Neural cell (in vitro differentiated cells): ENCODE measurements around the gene KRTAP4-7. TPM values are rescaled to one million over a fixed set of nuclear protein-coding genes. Genes with fewer than 3 reads are reported as not detected.

Experiments
- H2AFZ ChIP-seq: fragments of 200-600, 300-800 bp; sonication (generic), shearing (Covaris generic); 2 replicates; pipeline ENCODE4 v1.6.0; 2014; ENCODE audit warnings: low read depth, mild to moderate bottlenecking, antibody characterized with exemption, low read length, moderate library complexity
- H3F3A ChIP-seq: fragments of 200-600 bp; shearing (Covaris generic); 2 replicates; pipeline ENCODE4 v1.6.1; 2016; ENCODE audit warnings: mild to moderate bottlenecking, moderate library complexity, mixed read lengths, antibody characterized with exemption, low read length; ENCODE audit not compliant: insufficient read depth, poor library complexity, severe bottlenecking
- H3K27ac ChIP-seq: fragments of 200-600, 300-800 bp; sonication (generic), shearing (Covaris generic); 2 replicates; pipeline ENCODE4 v1.5.1; 2014; ENCODE audit warnings: mild to moderate bottlenecking, low read length, moderate library complexity
- H3K27me3 ChIP-seq: fragments of 300-800, 200-600 bp; sonication (generic), shearing (Covaris generic); 2 replicates; pipeline ENCODE4 v1.6.0; 2014; ENCODE audit warnings: mild to moderate bottlenecking, low read depth, low read length, moderate library complexity; ENCODE audit not compliant: insufficient read depth
- H3K36me3 ChIP-seq: fragments of 300-800, 200-600 bp; sonication (generic), shearing (Covaris generic); 2 replicates; pipeline ENCODE4 v1.5.1; 2014; ENCODE audit warnings: mild to moderate bottlenecking, antibody characterized with exemption, low read length, moderate library complexity; ENCODE audit not compliant: insufficient read depth
- H3K4me2 ChIP-seq: fragments of 300-800, 200-600 bp; sonication (generic), shearing (Covaris generic); 2 replicates; pipeline ENCODE4 v1.6.0; 2014; ENCODE audit warnings: mild to moderate bottlenecking, low read length
- H3K4me3 ChIP-seq: fragments of 300-800, 200-600 bp; sonication (generic), shearing (Covaris generic); 2 replicates; pipeline ENCODE4 v1.5.1; 2014; ENCODE audit warnings: mild to moderate bottlenecking, low read length, moderate library complexity
- H3K79me2 ChIP-seq: fragments of 200-600 bp; shearing (Covaris generic); replicated peaks from 2 replicates; pipeline ENCODE4 v1.6.0; 2014; ENCODE audit warnings: mild to moderate bottlenecking, low read length, moderate library complexity; ENCODE audit not compliant: insufficient read depth
- H3K9ac ChIP-seq: fragments of 300-800, 200-600 bp; sonication (generic), shearing (Covaris generic); 2 replicates; pipeline ENCODE4 v1.6.1; 2016; ENCODE audit warnings: mild to moderate bottlenecking, low read length, mixed read lengths
- H3K9me2 ChIP-seq: fragments of 200-600 bp; shearing (Covaris generic); 2 replicates; pipeline ENCODE4 v1.6.1; 2016; ENCODE audit warnings: mild to moderate bottlenecking, low read length, mixed read lengths; ENCODE audit not compliant: insufficient read depth
- H3K9me3 ChIP-seq: fragments of 200-600, 300-800 bp; sonication (generic), shearing (Covaris generic); 2 replicates; pipeline ENCODE4 v1.6.1; 2016; ENCODE audit warnings: mild to moderate bottlenecking, mixed run types, low read length, moderate library complexity, mixed read lengths
- H4K20me1 ChIP-seq: fragments of 200-600 bp; shearing (Covaris generic); 2 replicates; pipeline ENCODE4 v1.6.1; 2016; ENCODE audit warnings: mild to moderate bottlenecking, mixed run types; ENCODE audit not compliant: insufficient read depth
- EP300 ChIP-seq: fragments of 450-650 bp; conservative IDR thresholded peaks from 2 replicates; pipeline ENCODE4 v1.6.1; 2014; ENCODE audit warnings: antibody characterized with exemption, mild to moderate bottlenecking, moderate library complexity; ENCODE audit not compliant: poor library complexity, severe bottlenecking
- EZH2 ChIP-seq: fragments of 200-600, 300-800 bp; shearing (Covaris generic), sonication (generic); IDR thresholded peaks from 2 replicates; pipeline ENCODE4 v1.6.1; 2014; ENCODE audit warnings: antibody characterized with exemption, low read length, borderline replicate concordance, mild to moderate bottlenecking; ENCODE audit not compliant: insufficient read depth, poor library complexity, severe bottlenecking
- MXI1 ChIP-seq: fragments of 450-650 bp; conservative IDR thresholded peaks from 2 replicates; pipeline ENCODE4 v1.6.1; 2014; ENCODE audit warnings: antibody characterized with exemption, mild to moderate bottlenecking; ENCODE audit not compliant: poor library complexity, severe bottlenecking
- POLR2AphosphoS5 ChIP-seq: IDR thresholded peaks from 2 replicates; pipeline ENCODE4 v1.6.1; 2012
- RAD21 ChIP-seq: fragments of 450-650 bp; conservative IDR thresholded peaks from 2 replicates; pipeline ENCODE4 v1.6.1; 2014; ENCODE audit warnings: antibody characterized with exemption, mild to moderate bottlenecking, moderate library complexity
- REST ChIP-seq: IDR thresholded peaks from 2 replicates; pipeline ENCODE4 v1.6.1; 2012; ENCODE audit warnings: borderline replicate concordance
- SMC3 ChIP-seq: fragments of 450-650 bp; conservative IDR thresholded peaks from 2 replicates; pipeline ENCODE4 v1.6.1; 2014; ENCODE audit warnings: antibody characterized with exemption, mild to moderate bottlenecking, moderate library complexity; ENCODE audit not compliant: poor library complexity
- TAF1 ChIP-seq: IDR thresholded peaks from 2 replicates; pipeline ENCODE4 v1.6.1; 2012; ENCODE audit warnings: low read depth
- polyA plus RNA-seq: library from polyadenylated mRNA; depleted of rRNA; stranded (reverse); fragments of >200 nt; gene quantifications from 2 replicates; pipeline ENCODE4 v1.2.3, GENCODE V29; 2014
- TF ChIP-seq, protein P1 (sequence below): fragments of 450-650 bp; IDR thresholded peaks from 2 replicates; pipeline ENCODE4 v1.5.1; 2014; ENCODE audit warnings: antibody characterized with exemption, mild to moderate bottlenecking, moderate library complexity; ENCODE audit not compliant: poor library complexity, severe bottlenecking

Gene KRTAP4-7
- polyA plus RNA-seq, 1 donor from 2014 or later, result not detected

DNA sequence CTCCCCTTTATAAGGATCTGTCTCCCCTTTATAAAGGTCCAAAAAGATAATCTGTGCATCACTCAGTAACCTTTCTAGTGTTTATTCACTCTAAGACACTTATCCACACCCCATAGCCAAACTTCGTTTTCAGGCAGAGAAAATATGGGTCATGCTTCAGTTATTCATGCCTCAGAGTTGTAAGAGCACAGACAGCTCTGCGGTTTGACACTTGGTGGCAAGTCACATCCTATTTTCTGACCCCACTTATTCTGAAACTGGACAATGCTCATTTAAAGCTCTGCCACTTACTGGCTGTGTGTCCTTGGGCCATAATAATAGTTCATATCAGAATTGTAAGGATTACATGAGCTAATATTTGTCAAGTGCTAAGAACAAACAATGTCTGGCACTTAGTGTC lies 34.8 kb upstream of the KRTAP4-7 start:
- Histone ChIP-seq H2AFZ (no peak overlapping the region), H4K20me1 (no peaks in the 10 kb centered on the region), H3K27ac (no peak overlapping the region), H3K79me2 (no peaks in the 10 kb centered on the region), H3K9me2 (no peaks in the 10 kb centered on the region), H3K9ac (no peak overlapping the region), H3K4me2 (no peak overlapping the region), H3F3A (no peaks in the 10 kb centered on the region), H3K27me3 (no peaks in the 10 kb centered on the region), H3K36me3 (no peaks in the 10 kb centered on the region), H3K4me3 (no peak overlapping the region), H3K9me3 (no peaks in the 10 kb centered on the region)
- no peak for TF ChIP-seq MXI1

DNA sequence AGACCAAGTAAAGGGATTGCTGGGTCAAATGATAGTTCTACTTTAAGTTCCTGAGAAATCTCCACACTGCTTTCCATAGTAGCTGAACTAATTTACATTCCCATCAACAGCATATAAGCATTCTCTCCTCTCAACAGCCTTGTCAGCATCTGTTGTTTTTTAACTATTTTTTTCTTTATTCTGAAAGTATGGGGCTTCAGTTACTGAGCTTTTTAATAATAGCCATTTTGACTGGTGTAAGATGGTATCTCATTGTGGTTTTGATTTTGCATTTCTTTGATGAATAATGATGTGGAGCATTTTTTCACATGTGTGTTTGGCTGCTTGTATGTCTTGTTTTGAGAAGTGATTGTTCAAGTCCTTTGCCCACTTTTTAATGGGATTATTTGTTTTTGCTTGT lies 31.4 kb upstream of the KRTAP4-7 start:
- Histone ChIP-seq H3K9me2 (no peaks in the 10 kb centered on the region), H3K9me3 (no peaks in the 10 kb centered on the region), H3F3A (no peaks in the 10 kb centered on the region), H3K27me3 (no peaks in the 10 kb centered on the region), H3K36me3 (no peaks in the 10 kb centered on the region), H2AFZ (no peak overlapping the region), H3K4me3 (no peak overlapping the region), H3K4me2 (no peak overlapping the region), H4K20me1 (no peaks in the 10 kb centered on the region), H3K9ac (no peak overlapping the region), H3K79me2 (no peaks in the 10 kb centered on the region), H3K27ac (no peak overlapping the region)
- TF ChIP-seq RAD21 (no peak), REST (no peak), TAF1 (no peak), SMC3 (no peak), EP300 (no peak), POLR2AphosphoS5 (no peak), EZH2 (no peak)
- TF ChIP-seq, protein P1, sequence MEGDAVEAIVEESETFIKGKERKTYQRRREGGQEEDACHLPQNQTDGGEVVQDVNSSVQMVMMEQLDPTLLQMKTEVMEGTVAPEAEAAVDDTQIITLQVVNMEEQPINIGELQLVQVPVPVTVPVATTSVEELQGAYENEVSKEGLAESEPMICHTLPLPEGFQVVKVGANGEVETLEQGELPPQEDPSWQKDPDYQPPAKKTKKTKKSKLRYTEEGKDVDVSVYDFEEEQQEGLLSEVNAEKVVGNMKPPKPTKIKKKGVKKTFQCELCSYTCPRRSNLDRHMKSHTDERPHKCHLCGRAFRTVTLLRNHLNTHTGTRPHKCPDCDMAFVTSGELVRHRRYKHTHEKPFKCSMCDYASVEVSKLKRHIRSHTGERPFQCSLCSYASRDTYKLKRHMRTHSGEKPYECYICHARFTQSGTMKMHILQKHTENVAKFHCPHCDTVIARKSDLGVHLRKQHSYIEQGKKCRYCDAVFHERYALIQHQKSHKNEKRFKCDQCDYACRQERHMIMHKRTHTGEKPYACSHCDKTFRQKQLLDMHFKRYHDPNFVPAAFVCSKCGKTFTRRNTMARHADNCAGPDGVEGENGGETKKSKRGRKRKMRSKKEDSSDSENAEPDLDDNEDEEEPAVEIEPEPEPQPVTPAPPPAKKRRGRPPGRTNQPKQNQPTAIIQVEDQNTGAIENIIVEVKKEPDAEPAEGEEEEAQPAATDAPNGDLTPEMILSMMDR, result no peak

- no peaks in the 10 kb centered on the region for H3K9me3 ChIP-seq
- no peaks in the 10 kb centered on the region for H3F3A ChIP-seq
Measured at GRCh38 chr17:41054025-41054424, 29.9 kb upstream of the KRTAP4-7 start.

More at GRCh38 chr17:41054025-41054424, 29.9 kb upstream of the KRTAP4-7 start:
- H3K79me2 ChIP-seq, result no peaks in the 10 kb centered on the region
- no peaks in the 10 kb centered on the region for H3K27me3 ChIP-seq
- no peak overlapping the region for H3K9ac ChIP-seq
- H3K4me3 ChIP-seq, result no peak overlapping the region
- H4K20me1 ChIP-seq, result no peaks in the 10 kb centered on the region
- no peak overlapping the region for H2AFZ ChIP-seq
- no peak overlapping the region for H3K27ac ChIP-seq
- no peak overlapping the region for H3K4me2 ChIP-seq
- TF ChIP-seq POLR2AphosphoS5, result no peak
- TF ChIP-seq EZH2, result no peak
- no peak for TF ChIP-seq REST
- TF ChIP-seq MXI1, result no peak
- TF ChIP-seq TAF1, result no peak
- no peak for TF ChIP-seq RAD21
- TF ChIP-seq SMC3, result no peak
- TF ChIP-seq, protein P1, result no peak
- TF ChIP-seq EP300, result no peak
- no peaks in the 10 kb centered on the region for H3K36me3 ChIP-seq
- no peaks in the 10 kb centered on the region for H3K9me2 ChIP-seq
